ENCODE results near the gene TANC1. TPM values are rescaled to one million over a fixed set of nuclear protein-coding genes. Genes with fewer than 3 reads are reported as not detected.
"Not testable (repeated sequence)": the region's sequence is repeated elsewhere in the genome, so short reads cannot be mapped to it uniquely, and the experiment has no call there.

The TANC1 gene
- total RNA-seq, 6 experiments from 2014 or later = 22.4 to 27.7 (median 23.1) TPM

DNA sequence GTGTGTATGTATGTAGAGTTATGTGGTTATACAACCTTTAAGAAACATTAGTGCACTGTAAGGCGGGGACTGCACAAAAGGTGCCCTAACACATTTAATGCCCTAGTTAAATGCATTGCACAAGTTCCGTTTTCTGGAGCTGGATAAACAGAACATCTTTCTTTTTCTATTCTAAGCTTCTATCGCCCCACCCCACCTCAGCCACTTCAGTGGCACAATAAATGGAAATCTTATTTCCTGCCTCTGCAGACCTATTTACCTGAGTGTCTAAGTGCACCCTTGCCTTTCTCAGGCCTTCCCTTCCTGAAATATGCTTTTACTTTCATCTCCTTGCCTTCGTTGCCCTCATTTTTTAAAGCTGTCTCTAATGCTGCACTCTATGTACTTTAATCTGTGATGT is 123.5 kb downstream of the TANC1 start:
- H3K4me1 Mint-ChIP-seq (ENCODE audit: low read depth) = peaks cover 84% of the 10 kb centered on the region

DNA sequence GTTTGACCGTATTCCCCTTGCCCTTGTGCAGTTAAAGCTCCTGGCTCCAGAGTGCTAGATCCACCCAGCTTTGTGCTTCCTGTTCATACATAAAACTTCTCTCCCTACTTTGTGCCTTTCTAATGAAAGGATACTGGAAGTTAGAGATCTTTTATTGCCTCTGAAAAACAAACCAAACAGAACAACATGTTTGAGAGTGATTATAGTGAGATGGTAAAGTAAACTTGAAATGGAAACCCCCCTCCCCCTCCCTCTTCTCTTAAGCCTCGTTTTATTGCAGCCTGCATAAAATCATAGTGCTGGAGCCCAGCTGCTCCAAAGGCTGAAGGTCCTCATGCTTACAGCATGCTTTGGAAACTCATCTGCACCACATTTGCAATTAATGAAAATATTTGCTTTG is 125.1 kb downstream of the TANC1 start:
- peaks cover 17% of the 10 kb centered on the region for H3K9me3 Mint-ChIP-seq
- H3K4me1 Mint-ChIP-seq (ENCODE audit: low read depth) = peaks cover 83% of the 10 kb centered on the region

More for the DNA sequence above, 123.5 kb downstream of the TANC1 start:
- Mint-ChIP-seq H3K36me3 (ENCODE audit: low read depth) (peaks cover 15% of the 10 kb centered on the region), H3K27ac (peak overlapping the region; percentile 87), H3K27me3 (ENCODE audit: insufficient read depth) (peaks cover 2% of the 10 kb centered on the region), H3K4me3 (peak overlapping the region; percentile 79), H3K9me3 (peaks cover 14% of the 10 kb centered on the region)
- no peak for DNase-seq
- TF ChIP-seq, protein P1, sequence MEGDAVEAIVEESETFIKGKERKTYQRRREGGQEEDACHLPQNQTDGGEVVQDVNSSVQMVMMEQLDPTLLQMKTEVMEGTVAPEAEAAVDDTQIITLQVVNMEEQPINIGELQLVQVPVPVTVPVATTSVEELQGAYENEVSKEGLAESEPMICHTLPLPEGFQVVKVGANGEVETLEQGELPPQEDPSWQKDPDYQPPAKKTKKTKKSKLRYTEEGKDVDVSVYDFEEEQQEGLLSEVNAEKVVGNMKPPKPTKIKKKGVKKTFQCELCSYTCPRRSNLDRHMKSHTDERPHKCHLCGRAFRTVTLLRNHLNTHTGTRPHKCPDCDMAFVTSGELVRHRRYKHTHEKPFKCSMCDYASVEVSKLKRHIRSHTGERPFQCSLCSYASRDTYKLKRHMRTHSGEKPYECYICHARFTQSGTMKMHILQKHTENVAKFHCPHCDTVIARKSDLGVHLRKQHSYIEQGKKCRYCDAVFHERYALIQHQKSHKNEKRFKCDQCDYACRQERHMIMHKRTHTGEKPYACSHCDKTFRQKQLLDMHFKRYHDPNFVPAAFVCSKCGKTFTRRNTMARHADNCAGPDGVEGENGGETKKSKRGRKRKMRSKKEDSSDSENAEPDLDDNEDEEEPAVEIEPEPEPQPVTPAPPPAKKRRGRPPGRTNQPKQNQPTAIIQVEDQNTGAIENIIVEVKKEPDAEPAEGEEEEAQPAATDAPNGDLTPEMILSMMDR (IDR thresholded peaks at IDR 0.05) = no peak

DNA sequence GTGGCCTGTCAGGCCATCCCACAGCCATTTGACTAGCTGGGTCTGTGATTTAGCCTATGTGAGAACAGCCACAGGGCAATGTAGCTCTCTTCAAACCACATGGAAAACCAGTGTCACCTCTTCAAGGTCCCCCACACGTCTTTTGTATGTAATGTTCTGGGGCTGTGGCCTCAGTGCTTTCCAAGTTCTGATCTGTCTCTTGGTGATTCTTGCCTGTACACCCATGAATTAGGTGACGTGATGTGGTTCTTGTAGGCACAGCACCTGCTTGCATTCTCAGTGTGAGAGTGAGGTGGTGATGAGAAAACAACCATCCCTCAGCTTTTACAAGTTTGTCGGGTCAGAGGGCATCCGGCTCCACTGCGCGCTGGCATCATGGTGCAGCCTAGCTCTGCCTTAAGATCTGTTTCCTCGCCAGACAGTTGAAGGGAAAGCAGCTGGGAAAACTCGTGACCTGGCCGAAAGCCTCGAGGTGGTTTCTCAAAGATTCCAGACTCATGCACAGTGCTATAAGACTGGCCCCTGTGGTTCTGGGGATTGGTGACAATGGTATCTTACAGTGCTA is 125.8 kb downstream of the TANC1 start:
- peaks cover 83% of the 10 kb centered on the region for H3K4me1 Mint-ChIP-seq (ENCODE audit: low read depth)
- peaks cover 16% of the 10 kb centered on the region for H3K36me3 Mint-ChIP-seq (ENCODE audit: low read depth)
- peak overlapping the region; percentile 28; the same call in 1 of the 2 replicates for H3K4me3 Mint-ChIP-seq
- H3K27ac Mint-ChIP-seq = peak overlapping the region; percentile 79
- peaks cover 2% of the 10 kb centered on the region for H3K27me3 Mint-ChIP-seq (ENCODE audit: insufficient read depth)
- TF ChIP-seq, protein P1 (IDR thresholded peaks at IDR 0.05) = no peak
- peak; percentile 74 for DNase-seq
- peaks cover 17% of the 10 kb centered on the region for H3K9me3 Mint-ChIP-seq

More for the DNA sequence above, 125.1 kb downstream of the TANC1 start:
- no peak for DNase-seq
- peak overlapping the region; percentile 59 for H3K4me3 Mint-ChIP-seq
- H3K36me3 Mint-ChIP-seq (ENCODE audit: low read depth) = peaks cover 16% of the 10 kb centered on the region
- TF ChIP-seq, protein P1 (IDR thresholded peaks at IDR 0.05) = no peak
- H3K27me3 Mint-ChIP-seq (ENCODE audit: insufficient read depth) = peaks cover 2% of the 10 kb centered on the region
- H3K27ac Mint-ChIP-seq = peak overlapping the region; percentile 79

DNA sequence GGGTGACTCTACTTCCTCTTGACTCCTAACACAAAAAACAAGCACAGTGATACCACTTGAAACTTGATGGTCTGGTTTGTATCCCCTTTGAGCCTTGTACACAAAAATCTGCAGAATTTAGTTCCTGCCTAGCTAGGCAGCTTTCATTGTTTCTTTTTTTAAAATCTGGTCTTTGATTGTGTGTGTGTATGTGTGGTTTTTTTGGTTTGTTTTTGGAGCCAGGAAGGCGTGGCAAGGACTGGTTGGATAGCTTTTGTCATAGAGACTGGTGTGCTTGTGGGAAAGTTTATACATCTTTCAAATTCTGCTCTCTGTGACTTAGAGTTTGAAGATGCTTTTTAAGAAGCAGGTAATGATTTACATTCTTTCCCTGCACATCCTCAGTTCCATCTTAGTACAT is 127.4 kb downstream of the TANC1 start:
- peaks cover 2% of the 10 kb centered on the region for H3K27me3 Mint-ChIP-seq (ENCODE audit: insufficient read depth)

DNA sequence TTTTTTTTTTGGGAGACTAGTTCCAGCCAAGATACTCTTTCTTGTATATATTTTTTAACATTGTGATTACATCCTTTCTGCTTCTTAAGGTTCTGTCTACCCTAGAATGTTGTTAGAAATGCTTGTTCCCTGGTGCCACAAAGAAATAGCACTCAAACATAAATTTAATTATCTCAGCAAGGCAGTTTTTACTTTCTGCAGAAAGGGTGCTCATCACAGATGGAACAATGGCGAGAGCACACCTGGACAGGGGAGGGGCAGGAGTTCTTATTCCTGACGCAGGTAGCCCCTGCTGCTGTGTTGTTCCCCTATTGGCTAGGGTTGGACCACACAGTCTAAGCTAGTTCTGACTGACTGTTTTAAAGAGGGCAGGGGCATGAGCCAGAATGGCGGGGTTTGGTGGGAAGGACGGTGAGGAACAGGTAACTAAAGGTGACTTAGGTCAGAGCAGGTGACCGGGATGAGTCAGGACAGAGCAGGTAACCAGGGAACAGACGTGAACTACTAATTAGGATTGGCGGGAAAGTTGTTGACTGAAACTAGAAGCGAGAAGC is 127.9 kb downstream of the TANC1 start:
- peaks cover 83% of the 10 kb centered on the region for H3K4me1 Mint-ChIP-seq (ENCODE audit: low read depth)
- H3K4me3 Mint-ChIP-seq; DNase-seq; H3K27me3 Mint-ChIP-seq (ENCODE audit: insufficient read depth): not testable (repeated sequence)
- peak overlapping the region; percentile 58; the same call in 1 of the 2 replicates for H3K27ac Mint-ChIP-seq
- H3K36me3 Mint-ChIP-seq (ENCODE audit: low read depth) = peaks cover 16% of the 10 kb centered on the region
- H3K9me3 Mint-ChIP-seq = peaks cover 17% of the 10 kb centered on the region

More for the DNA sequence above, 127.4 kb downstream of the TANC1 start:
- Mint-ChIP-seq H3K9me3 (peaks cover 17% of the 10 kb centered on the region), H3K27ac (0 out of 2 replicates have a peak overlapping the region, but pooled peaks have one; percentile 6), H3K36me3 (ENCODE audit: low read depth) (peaks cover 16% of the 10 kb centered on the region), H3K4me1 (ENCODE audit: low read depth) (peaks cover 83% of the 10 kb centered on the region), H3K4me3 (no peak overlapping the region; the same call in 1 of the 2 replicates)
- DNase-seq = no peak
- TF ChIP-seq, protein P1 (IDR thresholded peaks at IDR 0.05) = no peak

DNA sequence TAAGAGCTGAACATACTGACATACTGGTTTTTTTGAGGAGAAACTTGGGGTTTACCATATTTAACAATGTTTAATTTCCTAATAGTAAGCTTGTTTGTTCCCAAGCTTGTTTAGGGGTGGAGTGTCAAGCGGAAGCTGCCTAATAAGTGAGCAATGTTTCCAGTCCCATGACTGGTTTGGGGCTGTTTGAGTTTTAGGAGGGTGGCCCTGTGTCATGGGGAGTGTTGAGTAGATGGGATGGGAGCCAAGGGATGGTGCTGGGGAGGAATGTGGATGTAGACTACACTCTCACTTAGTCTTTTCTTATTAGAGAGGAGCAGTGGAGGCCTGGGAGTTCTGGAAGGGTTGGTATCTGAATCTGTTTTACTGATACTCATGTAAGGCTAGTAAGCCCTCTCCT is 128.5 kb downstream of the TANC1 start:
- Mint-ChIP-seq H3K4me3 (no peak overlapping the region; the same call in 1 of the 2 replicates), H3K27me3 (ENCODE audit: insufficient read depth) (peaks cover 2% of the 10 kb centered on the region; the same call in 1 of the 2 replicates), H3K36me3 (ENCODE audit: low read depth) (peaks cover 16% of the 10 kb centered on the region), H3K9me3 (peaks cover 17% of the 10 kb centered on the region), H3K4me1 (ENCODE audit: low read depth) (peaks cover 79% of the 10 kb centered on the region), H3K27ac (peak overlapping the region; percentile 50)
- DNase-seq = no peak
- TF ChIP-seq, protein P1 (IDR thresholded peaks at IDR 0.05) = no peak
